Keratinocyte (primary cell): ENCODE measurements around the gene MSX2.

Experiments
- EZH2 ChIP-seq: IDR thresholded peaks from one replicate; pipeline ENCODE4 v1.6.1; 2012; ENCODE audit warnings: inconsistent platforms, mild to moderate bottlenecking, low read length, moderate library complexity
- TF ChIP-seq, protein P1 (sequence below), 3 experiments: IDR thresholded peaks in 1 of 3; conservative IDR thresholded peaks in 1 of 3; optimal IDR thresholded peaks in 1 of 3; 2 replicates in 2 of 3; 3 replicates in 1 of 3; pipeline versions ENCODE3 to v1.5.1; 2011; ENCODE audit warnings: low read length in 3 of 3, mild to moderate bottlenecking in 3 of 3, moderate library complexity in 2 of 3, control low read depth in 1 of 3, inconsistent platforms in 1 of 3; ENCODE audit not compliant: insufficient read depth in 2 of 3; ENCODE audit errors: extremely low read depth in 1 of 3

DNA sequence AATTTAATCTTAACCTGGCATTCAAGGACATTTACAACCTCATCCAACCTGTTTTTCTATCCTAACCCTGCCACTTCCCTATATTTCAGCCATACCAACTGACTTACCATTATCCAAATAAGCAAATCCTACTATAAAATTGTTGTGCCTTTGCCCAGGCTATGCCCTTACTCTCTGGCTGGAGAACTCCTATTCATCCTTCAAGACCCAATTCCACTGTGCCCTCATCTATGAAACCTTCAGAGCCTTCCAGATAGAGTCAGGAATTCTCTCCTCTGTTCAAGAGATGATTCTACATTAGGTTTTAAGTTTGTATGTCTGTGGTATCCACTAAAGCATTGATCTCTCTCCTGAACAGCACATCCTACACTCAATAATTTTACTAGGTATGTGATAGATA, 46.3 kb upstream of the MSX2 start:
- TF ChIP-seq, protein P1, sequence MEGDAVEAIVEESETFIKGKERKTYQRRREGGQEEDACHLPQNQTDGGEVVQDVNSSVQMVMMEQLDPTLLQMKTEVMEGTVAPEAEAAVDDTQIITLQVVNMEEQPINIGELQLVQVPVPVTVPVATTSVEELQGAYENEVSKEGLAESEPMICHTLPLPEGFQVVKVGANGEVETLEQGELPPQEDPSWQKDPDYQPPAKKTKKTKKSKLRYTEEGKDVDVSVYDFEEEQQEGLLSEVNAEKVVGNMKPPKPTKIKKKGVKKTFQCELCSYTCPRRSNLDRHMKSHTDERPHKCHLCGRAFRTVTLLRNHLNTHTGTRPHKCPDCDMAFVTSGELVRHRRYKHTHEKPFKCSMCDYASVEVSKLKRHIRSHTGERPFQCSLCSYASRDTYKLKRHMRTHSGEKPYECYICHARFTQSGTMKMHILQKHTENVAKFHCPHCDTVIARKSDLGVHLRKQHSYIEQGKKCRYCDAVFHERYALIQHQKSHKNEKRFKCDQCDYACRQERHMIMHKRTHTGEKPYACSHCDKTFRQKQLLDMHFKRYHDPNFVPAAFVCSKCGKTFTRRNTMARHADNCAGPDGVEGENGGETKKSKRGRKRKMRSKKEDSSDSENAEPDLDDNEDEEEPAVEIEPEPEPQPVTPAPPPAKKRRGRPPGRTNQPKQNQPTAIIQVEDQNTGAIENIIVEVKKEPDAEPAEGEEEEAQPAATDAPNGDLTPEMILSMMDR (optimal IDR thresholded peaks at IDR 0.05 in 1 of 3, IDR thresholded peaks at IDR 0.05 in 1 of 3, conservative IDR thresholded peaks at IDR 0.05 in 1 of 3; ENCODE audit: extremely low read depth in 1 of 3, insufficient read depth in 2 of 3, low read length in 3 of 3) = no peak
- TF ChIP-seq EZH2 = no peak
